PC-3 (cell line): ENCODE data around the gene GPX4. TPM values are rescaled to one million over a fixed set of nuclear protein-coding genes. Genes with fewer than 3 reads are reported as not detected.

Source experiments
- ATAC-seq: fragments of 200-7000 bp; cut with Tn5 transposase; 2 replicates; pipeline ENCODE4 v1.9.1; 2020; ENCODE audit warnings: mild to moderate bottlenecking, moderate library complexity
- BruUV-seq: library from RNA; stranded (reverse); fragments of 400-500 nt; replicated peaks from 2 replicates; lab custom pipeline; 2021; lab: Mats Ljungman, UMichigan
- CTCF ChIA-PET: fragments of 300-600 bp; sonication (Branson Sonifier 250); formaldehyde crosslinking; loops from one replicate; lab custom pipeline; 2022; ENCODE audit warnings: antibody characterized with exemption; lab: Charles Lee
- POLR2A ChIA-PET: fragments of 300-600 bp; sonication (Branson Sonifier 250); formaldehyde crosslinking; loops from one replicate; lab custom pipeline; 2022; ENCODE audit warnings: antibody characterized with exemption; ENCODE audit not compliant: unreplicated experiment; lab: Charles Lee
- DNase-seq: peaks from one replicate; pipeline ENCODE4 v3.0.0-alpha.2; 2015
- H2AFZ ChIP-seq: fragments of 300-600 bp; sonication (generic); 2 replicates; pipeline ENCODE4 v1.6.0; 2016; ENCODE audit warnings: antibody characterized with exemption, low read length
- H3F3A ChIP-seq: fragments of 300-600 bp; sonication (generic); one replicate; pipeline ENCODE4 v1.6.0; 2017; ENCODE audit warnings: antibody characterized with exemption, low read length, control low read depth, mild to moderate bottlenecking; ENCODE audit not compliant: unreplicated experiment
- H3K27ac ChIP-seq: fragments of 300-600 bp; sonication (generic); 2 replicates; pipeline ENCODE4 v1.5.1; 2016; ENCODE audit warnings: mild to moderate bottlenecking, low read length
- H3K27me3 ChIP-seq: fragments of 300-600 bp; sonication (generic); 2 replicates; pipeline ENCODE4 v1.6.1; 2016; ENCODE audit warnings: low read length, mixed read lengths
- H3K36me3 ChIP-seq: fragments of 300-600 bp; sonication (generic); 2 replicates; pipeline ENCODE4 v1.6.1; 2016; ENCODE audit warnings: low read depth, mixed run types, low read length, mixed read lengths
- H3K4me1 ChIP-seq: fragments of 300-600 bp; sonication (generic); 2 replicates; pipeline ENCODE4 v1.5.1; 2016; ENCODE audit warnings: low read length; ENCODE audit not compliant: insufficient read depth
- H3K4me2 ChIP-seq: fragments of 300-600 bp; sonication (generic); 2 replicates; pipeline ENCODE4 v1.6.0; 2016; ENCODE audit warnings: low read length
- H3K4me3 ChIP-seq: fragments of 300-600 bp; sonication (generic); 2 replicates; pipeline ENCODE4 v1.5.1; 2016; ENCODE audit warnings: mild to moderate bottlenecking, low read length, mixed read lengths
- H3K79me2 ChIP-seq: fragments of 300-600 bp; sonication (generic); 2 replicates; pipeline ENCODE4 v1.6.1; 2017; ENCODE audit warnings: low read length, mixed read lengths
- H3K9ac ChIP-seq: fragments of 300-600 bp; sonication (generic); 2 replicates; pipeline ENCODE4 v1.6.0; 2016; ENCODE audit warnings: mild to moderate bottlenecking, low read length
- H3K9me2 ChIP-seq: fragments of 300-600 bp; sonication (generic); replicated peaks from 2 replicates; pipeline ENCODE4 v1.6.1; 2016; ENCODE audit warnings: mixed run types, low read length, mixed read lengths
- H3K9me3 ChIP-seq: fragments of 300-600 bp; sonication (generic); 2 replicates; pipeline ENCODE4 v1.6.1; 2016; ENCODE audit warnings: low read length, mixed read lengths
- H4K20me1 ChIP-seq: fragments of 300-600 bp; sonication (generic); 2 replicates; pipeline ENCODE4 v1.6.1; 2016; ENCODE audit warnings: low read length, mixed read lengths
- CTCF ChIP-seq: fragments of 300-600 bp; sonication (generic); conservative IDR thresholded peaks from 2 replicates; pipeline ENCODE4 v1.5.1; 2017; ENCODE audit warnings: antibody characterized with exemption, low read depth, mild to moderate bottlenecking, low read length
- EZH2 ChIP-seq: fragments of 300-600 bp; sonication (generic); IDR thresholded peaks from one replicate; pipeline ENCODE4 v1.6.1; 2017; ENCODE audit warnings: antibody characterized with exemption, mild to moderate bottlenecking, low read length; ENCODE audit not compliant: unreplicated experiment
- EZH2phosphoT487 ChIP-seq: fragments of 300-600 bp; sonication (generic); IDR thresholded peaks from 2 replicates; pipeline ENCODE4 v1.6.1; 2018; ENCODE audit warnings: mild to moderate bottlenecking, antibody characterized with exemption, low read length, borderline replicate concordance
- intact Hi-C: fragments of 100-400 bp; cut with micrococcal nuclease; formaldehyde crosslinking; loops from 2 replicates; pipeline ENCODE4 v1.9.0; 2023
- total RNA-seq: library from RNA; depleted of rRNA; stranded (reverse); fragments of >200 nt; gene quantifications from 2 replicates; pipeline ENCODE4 v1.2.3, GENCODE V29; 2014

The GPX4 gene
- total RNA-seq, 1 experiment from 2014 or later = 644 TPM

GRCh38 chr19:1070576-1070930 is 33.2 kb upstream of the GPX4 start:
- no peak overlapping the region for H3K27ac ChIP-seq
- BruUV-seq = no TSS peak
- no peak overlapping the region for H2AFZ ChIP-seq
- DNase-seq = no peak
- no peaks in the 10 kb centered on the region for H3K27me3 ChIP-seq
- no peak overlapping the region for H3K4me3 ChIP-seq
- H3K4me1 ChIP-seq = peaks cover 12% of the 10 kb centered on the region
- POLR2A ChIA-PET = no interaction called here
- H4K20me1 ChIP-seq = no peaks in the 10 kb centered on the region
- no peak for ATAC-seq
- TF ChIP-seq EZH2 (no peak), CTCF (no peak), EZH2phosphoT487 (no peak)
- H3K36me3 ChIP-seq = no peaks in the 10 kb centered on the region
- H3K9me3 ChIP-seq = no peaks in the 10 kb centered on the region
- CTCF ChIA-PET = no interaction called here
- no peak overlapping the region for H3K4me2 ChIP-seq
- no peak overlapping the region for H3K9ac ChIP-seq
- intact Hi-C loops = no loop called here
- no peaks in the 10 kb centered on the region for H3K9me2 ChIP-seq
- no peaks in the 10 kb centered on the region for H3F3A ChIP-seq
- 0 out of 2 replicates have a peak, but pooled peaks cover 4% of the 10 kb centered on the region for H3K79me2 ChIP-seq

GRCh38 chr19:1070931-1071791 is 32.6 kb upstream of the GPX4 start:
- TF ChIP-seq EZH2 (no peak), EZH2phosphoT487 (no peak), CTCF (no peak)
- no peaks in the 10 kb centered on the region for H3K9me2 ChIP-seq
- BruUV-seq = no TSS peak
- ChIA-PET POLR2A (no interaction called here), CTCF (no interaction called here)
- H3K27ac ChIP-seq = no peak overlapping the region
- H3K4me3 ChIP-seq = no peak overlapping the region
- H4K20me1 ChIP-seq = no peaks in the 10 kb centered on the region
- ATAC-seq = no peak
- H3K9ac ChIP-seq = no peak overlapping the region
- DNase-seq = no peak
- peaks cover 6% of the 10 kb centered on the region for H3K4me1 ChIP-seq
- no peaks in the 10 kb centered on the region for H3F3A ChIP-seq
- intact Hi-C loops = no loop called here
- no peaks in the 10 kb centered on the region for H3K36me3 ChIP-seq
- H3K4me2 ChIP-seq = no peak overlapping the region
- H2AFZ ChIP-seq = no peak overlapping the region
- H3K27me3 ChIP-seq = no peaks in the 10 kb centered on the region
- H3K9me3 ChIP-seq = no peaks in the 10 kb centered on the region
- H3K79me2 ChIP-seq = 0 out of 2 replicates have a peak, but pooled peaks cover 4% of the 10 kb centered on the region

GRCh38 chr19:1072371-1073015 is 31.3 kb upstream of the GPX4 start:
- 0 out of 2 replicates have a peak, but pooled peaks cover 4% of the 10 kb centered on the region for H3K79me2 ChIP-seq
- no peak overlapping the region for H3K9ac ChIP-seq
- H3K9me3 ChIP-seq = no peaks in the 10 kb centered on the region
- no peaks in the 10 kb centered on the region for H3K36me3 ChIP-seq
- no peak overlapping the region for H3K27ac ChIP-seq
- H3K9me2 ChIP-seq = no peaks in the 10 kb centered on the region
- ChIA-PET CTCF (no interaction called here), POLR2A (no interaction called here)
- no peak overlapping the region for H2AFZ ChIP-seq
- H3K27me3 ChIP-seq = no peaks in the 10 kb centered on the region
- DNase-seq (no peak), ATAC-seq (no peak)
- no peak overlapping the region for H3K4me2 ChIP-seq
- TF ChIP-seq EZH2 = no peak
- TF ChIP-seq CTCF = no peak
- no peak for TF ChIP-seq EZH2phosphoT487
- intact Hi-C loops = no loop called here
- no peak overlapping the region for H3K4me3 ChIP-seq
- H4K20me1 ChIP-seq = no peaks in the 10 kb centered on the region
- BruUV-seq = no TSS peak
- H3F3A ChIP-seq = no peaks in the 10 kb centered on the region
- no peaks in the 10 kb centered on the region; the same call in 1 of the 2 replicates for H3K4me1 ChIP-seq
